Measurements from ENCODE around the gene PDXK.

PDXK gene

GRCh38 chr21:43786300-43786806, 67.4 kb downstream of the PDXK start:
- Histone ChIP-seq H3K14ac (ENCODE audit: low read length) (no peak overlapping the region), H2BK12ac (ENCODE audit: low read length) (no peak overlapping the region), H2AFZ (ENCODE audit: low read length) (no peak overlapping the region), H3K18ac (ENCODE audit: low read length) (no peak overlapping the region), H3K4me1 (ENCODE audit: control insufficient read depth in 2 of 2, insufficient read depth in 1 of 2, low read depth in 1 of 2, low read length in 2 of 2) (peaks cover 4 to 9% of the 10 kb centered on the region in 2 donors), H4K8ac (ENCODE audit: low read depth, low read length) (no peak overlapping the region), H3K79me1 (ENCODE audit: low read depth, low read length) (peaks cover 7% of the 10 kb centered on the region), H2BK15ac (ENCODE audit: low read length) (no peak overlapping the region), H3K4me2 (ENCODE audit: insufficient read depth, low read length, poor library complexity, severe bottlenecking) (no peak overlapping the region), H3K36me3 (replicated peaks in 1 of 2; ENCODE audit: control insufficient read depth in 2 of 2, insufficient read depth in 2 of 2, low read length in 2 of 2) (peaks cover 2 to 10% of the 10 kb centered on the region in 2 donors), H3K9ac (ENCODE audit: low read depth, low read length, poor library complexity) (peak overlapping the region; percentile 45), H2BK120ac (ENCODE audit: low read depth, low read length) (no peak overlapping the region), H3K4ac (ENCODE audit: low read length) (no peak overlapping the region), H3K27me3 (ENCODE audit: control insufficient read depth in 3 of 3, insufficient read depth in 3 of 3, low read depth in 1 of 3, low read length in 3 of 3) (no peaks in the 10 kb centered on the region), H3K23ac (ENCODE audit: low read depth, low read length, poor library complexity) (peak overlapping the region; percentile 82), H3K4me3 (ENCODE audit: low read length in 2 of 2) (peak overlapping the region in 1 of 2 donors; percentile 3), H4K91ac (ENCODE audit: low read depth, low read length, poor library complexity) (no peak overlapping the region), H2AK5ac (ENCODE audit: low read depth, low read length) (no peak overlapping the region), H3K9me3 (replicated peaks in 1 of 2; ENCODE audit: control insufficient read depth in 2 of 2, insufficient read depth in 1 of 2, low read depth in 1 of 2, low read length in 2 of 2) (peaks cover 0 to 8% of the 10 kb centered on the region in 2 donors), H3K27ac (replicated peaks; ENCODE audit: low read length) (no peak overlapping the region), H2BK5ac (ENCODE audit: low read length) (no peak overlapping the region)
- no peak for DNase-seq (ENCODE audit: low spot score)
- no CpG with 5 or more reads among the region's 18 CpGs for WGBS, 2 donors (ENCODE audit: extremely low coverage in 2 of 2, insufficient read length in 2 of 2, insufficient replicate concordance in 1 of 2)

DNA sequence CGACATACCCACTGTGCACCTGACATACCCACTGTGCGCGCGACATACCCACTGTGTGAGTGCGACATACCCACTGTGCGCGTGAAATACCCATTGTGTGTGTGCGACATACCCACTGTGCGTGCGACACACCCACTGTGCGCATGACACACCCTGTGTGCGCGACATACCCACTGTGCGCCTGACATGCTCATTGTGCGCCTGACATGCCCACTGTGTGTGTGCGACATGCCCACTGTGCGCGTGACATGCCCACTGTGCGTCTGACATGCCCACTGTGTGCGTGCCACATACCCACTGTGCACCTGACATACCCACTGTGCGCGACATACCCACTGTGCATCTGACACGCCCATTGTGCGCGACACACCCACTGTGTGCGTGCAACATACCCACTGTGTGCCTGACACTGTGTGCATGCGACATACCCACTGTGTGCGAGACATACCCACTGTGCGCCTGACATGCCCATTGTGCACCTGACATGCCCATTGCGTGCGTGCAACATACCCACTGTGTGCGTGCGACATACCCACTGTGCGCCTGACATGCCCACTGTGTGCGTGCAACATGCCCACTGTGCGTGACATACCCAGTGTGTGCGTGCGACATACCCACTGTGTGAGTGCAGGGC, 68.0 kb downstream of the PDXK start:
- Histone ChIP-seq H3K9ac (ENCODE audit: low read depth, low read length, poor library complexity) (peak overlapping the region; percentile 45), H3K18ac (ENCODE audit: low read length) (peak overlapping the region; percentile 41), H2BK12ac (ENCODE audit: low read length) (peak overlapping the region; percentile 19), H4K8ac (ENCODE audit: low read depth, low read length) (no peak overlapping the region), H3K27ac (replicated peaks; ENCODE audit: low read length) (no peak overlapping the region), H3K79me1 (ENCODE audit: low read depth, low read length) (peaks cover 7% of the 10 kb centered on the region), H3K4me2 (ENCODE audit: insufficient read depth, low read length, poor library complexity, severe bottlenecking) (no peak overlapping the region), H3K27me3 (ENCODE audit: control insufficient read depth in 3 of 3, insufficient read depth in 3 of 3, low read depth in 1 of 3, low read length in 3 of 3) (no peaks in the 10 kb centered on the region), H2AFZ (ENCODE audit: low read length) (no peak overlapping the region), H3K9me3 (replicated peaks in 1 of 2; ENCODE audit: control insufficient read depth in 2 of 2, insufficient read depth in 1 of 2, low read depth in 1 of 2, low read length in 2 of 2) (peaks cover 0 to 8% of the 10 kb centered on the region in 2 donors), H2AK5ac (ENCODE audit: low read depth, low read length) (no peak overlapping the region), H4K91ac (ENCODE audit: low read depth, low read length, poor library complexity) (peak overlapping the region; percentile 73), H3K4me3 (ENCODE audit: low read length in 2 of 2) (peak overlapping the region in 1 of 2 donors; percentile 3), H3K23ac (ENCODE audit: low read depth, low read length, poor library complexity) (peak overlapping the region; percentile 82), H3K4me1 (ENCODE audit: control insufficient read depth in 2 of 2, insufficient read depth in 1 of 2, low read depth in 1 of 2, low read length in 2 of 2) (peaks cover 4 to 9% of the 10 kb centered on the region in 2 donors), H2BK15ac (ENCODE audit: low read length) (no peak overlapping the region), H2BK120ac (ENCODE audit: low read depth, low read length) (no peak overlapping the region), H2BK5ac (ENCODE audit: low read length) (no peak overlapping the region), H3K14ac (ENCODE audit: low read length) (peak overlapping the region; percentile 56), H3K4ac (ENCODE audit: low read length) (no peak overlapping the region), H3K36me3 (replicated peaks in 1 of 2; ENCODE audit: control insufficient read depth in 2 of 2, insufficient read depth in 2 of 2, low read length in 2 of 2) (peaks cover 6 to 15% of the 10 kb centered on the region in 2 donors)
- no peak for DNase-seq (ENCODE audit: low spot score)
- no CpG with 5 or more reads among the region's 38 CpGs for WGBS, 2 donors (ENCODE audit: extremely low coverage in 2 of 2, insufficient read length in 2 of 2, insufficient replicate concordance in 1 of 2)

- Histone ChIP-seq H3K23ac (ENCODE audit: low read depth, low read length, poor library complexity) (peak within 1 kb of the TSS; percentile 97), H3K4ac (ENCODE audit: low read length) (no peak within 1 kb of the TSS), H2BK15ac (ENCODE audit: low read length) (no peak within 1 kb of the TSS), H3K9ac (ENCODE audit: low read depth, low read length, poor library complexity) (peak within 1 kb of the TSS; percentile 86), H3K27ac (replicated peaks; ENCODE audit: low read length) (peak within 1 kb of the TSS; percentile 78), H3K79me1 (ENCODE audit: low read depth, low read length) (peaks cover 13% of the 10 kb centered on the region), H2BK12ac (ENCODE audit: low read length) (no peak within 1 kb of the TSS), H2BK120ac (ENCODE audit: low read depth, low read length) (no peak within 1 kb of the TSS), H3K27me3 (ENCODE audit: control insufficient read depth in 3 of 3, insufficient read depth in 3 of 3, low read depth in 1 of 3, low read length in 3 of 3) (peaks cover 0 to 2% (median 0%) of the 10 kb centered on the region in 3 experiments), H3K4me2 (ENCODE audit: insufficient read depth, low read length, poor library complexity, severe bottlenecking) (peak within 1 kb of the TSS; percentile 70), H4K8ac (ENCODE audit: low read depth, low read length) (no peak within 1 kb of the TSS), H3K14ac (ENCODE audit: low read length) (peak within 1 kb of the TSS; percentile 94), H3K4me1 (ENCODE audit: control insufficient read depth in 2 of 2, insufficient read depth in 1 of 2, low read depth in 1 of 2, low read length in 2 of 2) (peaks cover 4 to 9% of the 10 kb centered on the region in 2 donors), H3K36me3 (replicated peaks in 1 of 2; ENCODE audit: control insufficient read depth in 2 of 2, insufficient read depth in 2 of 2, low read length in 2 of 2) (peaks cover 28 to 40% of the 10 kb centered on the region in 2 donors), H3K18ac (ENCODE audit: low read length) (peak within 1 kb of the TSS; percentile 92), H3K9me3 (replicated peaks in 1 of 2; ENCODE audit: control insufficient read depth in 2 of 2, insufficient read depth in 1 of 2, low read depth in 1 of 2, low read length in 2 of 2) (peaks cover 0 to 8% of the 10 kb centered on the region in 2 donors), H2AK5ac (ENCODE audit: low read depth, low read length) (peak within 1 kb of the TSS; percentile 67), H3K4me3 (ENCODE audit: low read length in 2 of 2) (peak within 1 kb of the TSS; percentile 81 to 99), H2AFZ (ENCODE audit: low read length) (peak within 1 kb of the TSS; percentile 99), H4K91ac (ENCODE audit: low read depth, low read length, poor library complexity) (no peak within 1 kb of the TSS), H2BK5ac (ENCODE audit: low read length) (no peak within 1 kb of the TSS)
- DNase-seq (ENCODE audit: low spot score): peak; percentile 96
- no CpG with 5 or more reads among the region's 83 CpGs for WGBS, 2 donors (ENCODE audit: extremely low coverage in 2 of 2, insufficient read length in 2 of 2, insufficient replicate concordance in 1 of 2)
Measured at GRCh38 chr21:43789276-43790009, 70.5 kb downstream of the PDXK start, which contains the start of gene RRP1. RRP1 (plus strand) TSS chr21:43789577; CDS start chr21:43789630, 53 bp downstream.
